B cell (primary cell): ENCODE measurements around the gene CDKN1A.

ENCODE experiments used
- CTCF ChIP-seq: fragments of 200-600 bp; IDR thresholded peaks from one replicate; pipeline ENCODE4 v1.8.0; 2022; ENCODE audit warnings: antibody characterized with exemption, mild to moderate bottlenecking
- EZH2 ChIP-seq: IDR thresholded peaks from 2 replicates; pipeline ENCODE4 v1.6.1; 2012; ENCODE audit warnings: borderline replicate concordance, low read depth, mild to moderate bottlenecking, moderate library complexity, low read length; ENCODE audit not compliant: insufficient read depth, poor library complexity, severe bottlenecking

- no peak for TF ChIP-seq CTCF
- no peak for TF ChIP-seq EZH2
Measured at GRCh38 chr6:36679043-36679833, 724 bp downstream of the CDKN1A start.
